GM21619 (cell line): ENCODE measurements around the gene NCOA4.
A peak's percentile ranks its signal among the peaks of the same experiment; 100 is the strongest.
"Not testable (repeated sequence)": the region's sequence is repeated elsewhere in the genome, so short reads cannot be mapped to it uniquely, and the experiment has no call there.

ENCODE experiments used
- ATAC-seq: cut with Tn5 transposase; IDR thresholded peaks from one replicate; pipeline ENCODE4 v1.9.1; 2021; ENCODE audit not compliant: unreplicated experiment

NCOA4 gene

GRCh38 chr10:46030091-46030937, at the start of gene NCOA4:
Gene NCOA4 (minus strand): TSS chr10:46030623. CDS start chr10:46016680, 13,943 bp downstream.
- ATAC-seq, result peak; percentile 97

DNA sequence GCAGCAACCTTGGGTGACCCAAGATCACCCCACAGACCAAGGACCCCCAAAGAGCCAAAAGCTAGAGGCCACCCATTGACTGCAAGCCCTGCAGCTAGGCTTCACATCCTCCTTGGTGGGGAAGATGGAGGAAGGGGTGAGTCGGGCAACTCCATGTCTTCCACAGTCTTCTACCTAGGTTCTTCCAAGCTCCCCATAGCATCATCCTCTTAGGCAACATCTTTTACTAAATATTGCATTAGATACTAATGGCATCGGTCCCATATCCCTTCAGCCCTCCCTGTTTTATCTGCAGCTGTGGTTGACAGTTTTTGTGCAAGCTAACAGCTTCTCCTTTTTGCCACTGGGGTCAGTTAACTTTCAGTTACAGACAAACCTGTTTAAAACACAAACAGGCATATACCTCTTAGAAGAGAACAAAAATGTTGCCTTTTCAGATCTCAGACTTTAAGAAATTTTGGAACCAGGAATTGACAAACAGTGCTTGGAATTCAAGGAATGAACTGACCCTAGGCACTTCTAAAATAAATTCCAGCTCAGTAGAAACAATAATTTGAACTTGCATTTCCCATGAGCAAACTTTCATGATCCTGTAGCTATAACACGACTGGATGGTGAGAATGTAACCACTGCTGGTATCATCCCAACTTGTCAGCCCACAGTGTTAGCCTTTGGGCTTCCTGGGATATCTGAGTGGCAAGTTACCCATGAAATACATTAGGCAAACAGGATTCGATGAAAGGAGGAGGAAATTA, 49.6 kb upstream of the NCOA4 start:
- ATAC-seq, result no peak

- ATAC-seq, result no peak
Measured at GRCh38 chr10:46077731-46078413, 47.4 kb upstream of the NCOA4 start.

DNA sequence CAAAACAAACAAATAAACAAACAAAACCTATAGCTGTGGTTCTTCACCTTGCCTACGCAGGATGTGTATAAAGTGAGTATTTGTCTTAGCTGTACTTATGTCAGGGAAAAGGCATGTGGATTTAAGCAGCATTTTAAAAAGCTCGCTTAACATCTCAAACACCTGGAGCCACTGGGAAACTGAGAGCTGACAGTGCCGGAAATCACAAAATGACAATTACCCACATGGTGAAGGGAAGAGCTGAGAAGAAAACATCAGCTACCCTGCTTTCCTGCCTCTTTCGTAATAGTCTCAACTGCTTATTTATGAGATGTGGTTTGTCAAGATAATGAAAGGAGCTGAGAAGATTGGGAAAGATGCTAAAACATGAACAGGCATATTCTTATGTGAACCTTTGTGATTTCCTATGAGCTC, 46.7 kb upstream of the NCOA4 start:
- ATAC-seq, result no peak

DNA sequence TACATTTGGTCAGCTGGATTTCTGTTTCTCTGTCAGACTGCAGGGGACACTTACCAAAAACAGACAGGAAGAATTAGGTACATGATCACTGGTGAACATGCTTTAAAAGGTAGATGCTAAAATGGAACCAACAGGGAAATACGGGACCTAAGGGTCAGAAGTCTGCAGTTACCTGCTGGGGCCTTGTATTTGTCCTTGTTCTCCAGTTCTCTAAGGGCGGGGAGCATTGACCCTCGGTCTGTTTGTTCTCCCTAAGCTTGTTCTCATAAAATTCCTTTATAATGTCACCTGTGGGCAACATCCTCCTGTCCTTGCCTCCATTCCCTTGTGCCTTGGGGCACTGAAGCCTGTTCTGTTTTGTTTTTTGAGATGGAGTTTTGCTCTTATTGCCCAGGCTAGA, 45.4 kb upstream of the NCOA4 start:
- ATAC-seq, result no peak

- ATAC-seq, result no peak
Measured at GRCh38 chr10:46074196-46074946, 43.9 kb upstream of the NCOA4 start.

DNA sequence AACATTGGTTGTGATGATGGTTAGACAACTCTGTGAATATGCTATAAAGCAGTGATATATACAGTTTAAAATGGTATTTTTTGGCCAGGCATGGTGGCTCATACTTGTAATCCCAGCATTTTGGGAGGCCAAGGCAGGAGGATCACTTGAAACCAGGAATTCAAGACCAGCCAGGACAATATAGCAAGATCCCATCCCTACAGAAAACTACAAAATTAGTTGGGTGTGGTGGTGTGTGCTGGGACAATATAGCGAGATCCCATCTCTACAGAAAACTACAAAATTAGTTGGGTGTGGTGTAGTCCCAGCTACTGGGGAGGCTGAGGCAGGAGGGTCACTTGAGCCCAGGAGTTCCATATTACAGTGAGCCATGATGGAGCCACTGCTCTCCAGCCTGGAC, 43.1 kb upstream of the NCOA4 start:
- no peak for ATAC-seq

DNA sequence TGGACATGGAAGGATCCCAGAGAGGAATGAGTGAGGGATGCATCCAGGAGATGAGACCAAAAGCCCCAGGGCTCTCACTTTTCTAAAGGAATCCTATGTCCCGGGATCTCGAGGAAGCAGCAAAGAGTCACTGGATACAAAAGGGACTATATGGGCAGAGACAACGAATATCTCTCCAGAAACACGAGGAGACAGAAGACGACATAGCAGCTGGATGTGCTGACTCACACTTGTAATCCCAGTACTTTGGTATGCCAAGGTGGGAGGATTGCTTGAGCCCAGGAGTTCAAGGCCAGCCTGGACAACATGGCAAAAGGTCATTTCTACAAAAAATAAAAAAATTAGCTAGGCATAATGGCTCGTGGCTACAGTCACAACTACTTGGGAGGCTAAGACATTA, 40.3 kb upstream of the NCOA4 start:
- ATAC-seq, result no peak

DNA sequence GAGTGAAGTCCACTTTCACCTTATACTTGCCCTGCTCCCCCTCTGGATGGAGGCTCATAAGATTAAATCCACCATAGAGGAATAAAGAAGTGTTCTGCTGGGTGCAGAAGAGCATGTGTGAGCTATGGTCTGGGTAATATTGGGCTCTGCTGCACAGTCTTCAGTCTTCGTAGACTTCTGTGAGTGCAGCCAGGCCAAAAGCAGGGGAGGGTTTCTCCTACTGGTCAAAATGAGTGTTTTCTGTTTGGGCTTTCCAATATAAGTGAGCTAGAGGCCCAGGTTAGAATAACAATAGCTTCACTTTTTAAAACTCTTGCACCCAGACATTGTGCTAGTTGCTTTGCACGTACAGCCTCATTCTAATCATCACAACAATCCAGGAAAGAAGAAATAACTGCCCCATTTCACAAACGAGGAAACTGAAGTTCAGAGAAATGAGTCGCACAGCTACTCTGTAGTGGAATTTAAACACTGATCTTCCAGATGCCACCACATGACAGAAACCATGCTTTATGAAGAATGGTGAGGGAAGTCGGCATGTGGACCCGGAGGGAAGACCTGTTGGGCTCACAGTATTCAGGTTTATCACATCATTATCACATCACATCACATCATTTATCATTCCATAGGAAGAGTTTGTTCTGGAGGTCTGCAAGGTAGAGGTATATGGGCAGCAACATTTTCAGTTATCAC, 39.5 kb upstream of the NCOA4 start:
- no peak for ATAC-seq

- no peak for ATAC-seq
Measured at GRCh38 chr10:46068905-46069304, 38.5 kb upstream of the NCOA4 start.

- no peak for ATAC-seq
Measured at GRCh38 chr10:46068117-46068516, 37.7 kb upstream of the NCOA4 start.

DNA sequence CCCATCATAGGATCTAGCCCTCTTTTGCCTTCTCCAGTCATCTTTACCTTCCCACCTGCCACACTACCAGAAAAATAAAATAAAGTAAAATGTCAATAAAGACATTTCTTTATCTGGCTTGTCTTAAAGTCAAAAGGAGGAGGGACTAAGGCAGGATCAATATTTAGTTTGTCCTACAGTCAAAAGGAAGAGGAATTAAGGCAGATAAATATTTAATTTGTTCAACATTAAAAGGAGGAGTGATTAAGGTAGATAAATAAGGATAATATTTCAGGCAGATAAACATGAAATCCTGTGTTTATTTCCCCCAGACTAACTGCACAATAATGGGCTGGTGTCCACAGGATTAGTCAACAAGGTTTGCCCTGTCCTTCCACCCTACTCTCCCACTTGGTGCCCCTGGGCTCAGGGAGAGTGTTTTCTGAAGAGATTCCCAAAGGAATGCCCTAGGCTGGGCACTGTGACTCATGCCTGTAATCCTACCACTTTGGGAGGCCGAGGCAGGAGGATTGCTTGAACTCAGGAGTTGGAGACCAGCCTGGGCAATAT, 33.9 kb upstream of the NCOA4 start:
- no peak for ATAC-seq

- no peak for ATAC-seq
Measured at GRCh38 chr10:46062723-46063428, 32.5 kb upstream of the NCOA4 start.

- ATAC-seq, result no peak
Measured at GRCh38 chr10:46060706-46061105, 30.3 kb upstream of the NCOA4 start.

DNA sequence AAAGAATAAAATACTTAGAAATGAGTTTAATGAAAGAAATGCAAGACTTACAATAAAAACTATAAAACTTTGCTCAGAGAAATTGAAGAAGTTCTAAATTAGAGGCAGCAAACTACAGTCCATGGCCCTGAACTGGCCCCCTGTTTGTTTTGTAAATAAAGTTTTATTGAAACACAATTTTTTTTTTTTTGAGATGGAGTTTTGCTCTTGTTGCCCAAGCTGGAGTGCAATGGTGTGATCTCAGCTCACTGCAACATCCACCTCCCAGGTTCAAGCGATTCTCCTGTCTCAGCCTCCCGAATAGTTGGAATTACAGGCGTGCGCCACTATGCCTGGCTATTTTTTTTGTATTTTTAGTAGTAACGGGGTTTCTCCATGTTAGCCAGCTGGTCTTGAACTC, 27.5 kb upstream of the NCOA4 start:
- ATAC-seq, result not testable (repeated sequence)

DNA sequence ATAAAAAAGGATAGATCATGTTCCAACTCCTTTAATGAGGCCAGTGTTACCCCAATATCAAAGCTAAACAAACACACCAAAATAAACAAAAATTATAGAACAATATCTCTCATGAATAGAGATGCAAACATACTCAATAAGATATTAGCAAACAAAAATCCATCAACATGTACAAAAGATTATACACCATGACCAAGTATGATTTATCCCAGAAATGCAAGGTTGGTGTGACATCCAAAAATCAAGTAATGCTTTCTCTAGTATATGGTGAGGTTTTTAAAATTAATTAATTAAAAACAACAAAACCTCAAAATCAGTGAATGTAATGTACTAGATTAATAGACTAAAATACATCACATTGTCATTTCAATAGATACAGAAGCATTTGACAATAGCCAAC, 26.6 kb upstream of the NCOA4 start:
- no peak for ATAC-seq

- ATAC-seq, result no peak
Measured at GRCh38 chr10:46055771-46056170, 25.3 kb upstream of the NCOA4 start.

GRCh38 chr10:46053534-46054434, 23.4 kb upstream of the NCOA4 start:
- ATAC-seq, result no peak
